ENCODE results near the gene CDHR2. TPM values are rescaled to one million over a fixed set of nuclear protein-coding genes. Genes with fewer than 3 reads are reported as not detected.

CDHR2 gene
- total RNA-seq, 6 experiments from 2014 or later = not detected

DNA sequence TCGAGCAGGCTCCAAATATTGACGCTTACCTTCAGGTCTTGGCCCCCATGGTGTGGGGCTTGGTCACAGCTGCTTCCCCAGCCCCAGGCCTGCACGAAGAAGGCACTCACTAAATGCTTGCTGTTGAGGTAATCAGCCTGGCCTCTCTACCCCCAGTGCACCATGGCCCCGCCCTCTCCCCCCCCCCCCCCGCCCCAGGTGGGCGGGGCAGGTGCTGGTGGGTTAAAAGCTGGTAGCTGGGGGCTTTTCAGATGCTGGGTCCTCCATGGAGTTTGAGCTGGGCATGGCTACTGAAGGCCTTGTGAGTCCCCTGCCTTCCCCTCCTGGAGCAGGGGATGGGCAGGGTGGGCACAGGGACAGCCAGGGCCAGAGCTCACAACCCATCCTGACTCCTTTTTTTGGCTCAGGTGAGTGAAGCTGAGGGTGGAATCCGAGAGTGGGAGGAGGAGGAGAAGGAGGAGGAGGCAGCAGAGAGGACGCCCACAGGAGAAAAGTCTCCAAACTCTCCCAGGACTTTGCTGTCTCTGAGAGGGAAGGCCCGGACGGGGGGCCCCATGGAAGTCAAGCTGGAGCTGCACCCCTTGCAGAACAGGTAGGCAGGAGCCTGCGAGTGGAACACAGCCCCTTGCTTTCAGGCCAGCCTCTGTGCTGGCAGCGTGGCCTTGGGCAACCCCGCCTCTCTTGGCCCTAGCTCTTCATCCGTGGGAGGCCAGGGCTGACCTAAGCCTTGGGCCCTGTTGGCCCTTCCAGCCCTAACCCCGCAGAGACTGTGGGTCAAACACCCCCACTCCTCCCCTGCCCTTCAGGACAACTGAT lies 93.7 kb downstream of the CDHR2 start:
- TF ChIP-seq, protein P1, sequence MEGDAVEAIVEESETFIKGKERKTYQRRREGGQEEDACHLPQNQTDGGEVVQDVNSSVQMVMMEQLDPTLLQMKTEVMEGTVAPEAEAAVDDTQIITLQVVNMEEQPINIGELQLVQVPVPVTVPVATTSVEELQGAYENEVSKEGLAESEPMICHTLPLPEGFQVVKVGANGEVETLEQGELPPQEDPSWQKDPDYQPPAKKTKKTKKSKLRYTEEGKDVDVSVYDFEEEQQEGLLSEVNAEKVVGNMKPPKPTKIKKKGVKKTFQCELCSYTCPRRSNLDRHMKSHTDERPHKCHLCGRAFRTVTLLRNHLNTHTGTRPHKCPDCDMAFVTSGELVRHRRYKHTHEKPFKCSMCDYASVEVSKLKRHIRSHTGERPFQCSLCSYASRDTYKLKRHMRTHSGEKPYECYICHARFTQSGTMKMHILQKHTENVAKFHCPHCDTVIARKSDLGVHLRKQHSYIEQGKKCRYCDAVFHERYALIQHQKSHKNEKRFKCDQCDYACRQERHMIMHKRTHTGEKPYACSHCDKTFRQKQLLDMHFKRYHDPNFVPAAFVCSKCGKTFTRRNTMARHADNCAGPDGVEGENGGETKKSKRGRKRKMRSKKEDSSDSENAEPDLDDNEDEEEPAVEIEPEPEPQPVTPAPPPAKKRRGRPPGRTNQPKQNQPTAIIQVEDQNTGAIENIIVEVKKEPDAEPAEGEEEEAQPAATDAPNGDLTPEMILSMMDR (IDR thresholded peaks at IDR 0.05) = no peak
- DNase-seq = no peak
- Mint-ChIP-seq H3K4me3 (no peak overlapping the region), H3K9me3 (no peaks in the 10 kb centered on the region), H3K4me1 (ENCODE audit: low read depth) (peaks cover 13% of the 10 kb centered on the region), H3K36me3 (ENCODE audit: low read depth) (no peaks in the 10 kb centered on the region), H3K27me3 (ENCODE audit: insufficient read depth) (peaks cover 17% of the 10 kb centered on the region), H3K27ac (no peak overlapping the region)

DNA sequence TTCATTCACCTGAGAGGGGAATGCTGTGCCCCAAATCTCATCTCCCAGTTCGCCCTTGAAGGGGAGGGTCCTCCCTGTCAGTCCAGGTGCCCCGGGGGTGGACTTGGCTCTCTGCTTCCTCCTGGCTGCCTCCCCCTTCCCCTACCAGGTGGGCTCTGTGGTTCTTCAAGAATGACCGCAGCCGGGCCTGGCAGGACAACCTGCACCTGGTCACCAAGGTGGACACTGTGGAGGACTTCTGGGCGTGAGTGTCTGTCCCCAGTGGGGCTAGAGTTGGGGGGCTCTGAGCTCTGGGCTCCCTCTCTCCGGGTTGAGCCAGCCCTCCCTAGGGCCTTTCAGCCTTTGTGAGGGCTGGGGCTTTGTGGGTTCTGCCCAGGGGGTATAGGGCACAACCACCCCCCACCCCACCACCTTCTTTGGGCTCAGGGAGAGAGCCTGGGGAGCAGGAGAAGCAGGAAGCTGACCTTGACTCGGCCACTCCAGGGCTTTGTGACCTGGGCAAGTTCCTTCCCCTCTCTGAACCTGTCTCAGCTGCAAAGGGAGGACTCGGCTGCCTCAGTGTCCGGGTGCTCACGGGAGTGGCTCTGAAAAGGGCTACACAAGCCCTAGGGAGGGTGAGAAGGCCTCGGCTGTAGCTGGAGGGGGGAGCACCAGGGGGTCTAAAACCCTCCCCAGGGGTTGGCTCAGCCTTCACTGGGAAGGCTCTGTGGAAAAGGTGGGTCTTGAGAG lies 94.5 kb downstream of the CDHR2 start:
- DNase-seq = no peak
- Mint-ChIP-seq H3K4me3 (no peak overlapping the region), H3K4me1 (ENCODE audit: low read depth) (peaks cover 18% of the 10 kb centered on the region), H3K27ac (no peak overlapping the region), H3K9me3 (no peaks in the 10 kb centered on the region), H3K36me3 (ENCODE audit: low read depth) (no peaks in the 10 kb centered on the region), H3K27me3 (ENCODE audit: insufficient read depth) (peaks cover 11% of the 10 kb centered on the region)
- TF ChIP-seq, protein P1 (IDR thresholded peaks at IDR 0.05) = no peak

DNA sequence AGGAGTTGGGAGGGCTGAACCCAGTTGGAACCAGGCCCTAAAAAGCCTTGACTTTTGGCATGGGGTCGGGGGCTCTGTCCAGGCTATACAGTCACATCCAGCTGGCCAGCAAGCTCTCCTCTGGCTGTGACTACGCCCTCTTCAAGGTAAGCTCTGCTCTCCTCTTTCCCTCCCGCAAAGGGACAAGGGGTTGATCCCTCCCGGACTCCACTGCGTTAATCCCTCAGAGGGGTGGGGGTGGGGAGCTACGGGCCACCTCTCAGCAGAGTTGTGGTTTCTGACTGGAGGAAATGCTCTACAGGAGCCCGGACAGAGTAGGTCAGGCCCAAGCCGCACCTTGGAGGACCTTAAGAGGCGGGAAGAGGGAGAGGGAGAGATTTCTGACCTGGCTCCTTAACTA lies 95.2 kb downstream of the CDHR2 start:
- Mint-ChIP-seq H3K27me3 (ENCODE audit: insufficient read depth) (peaks cover 4% of the 10 kb centered on the region), H3K9me3 (no peaks in the 10 kb centered on the region), H3K36me3 (ENCODE audit: low read depth) (no peaks in the 10 kb centered on the region), H3K27ac (no peak overlapping the region), H3K4me3 (no peak overlapping the region), H3K4me1 (ENCODE audit: low read depth) (peaks cover 24% of the 10 kb centered on the region)
- TF ChIP-seq, protein P1 (IDR thresholded peaks at IDR 0.05) = no peak
- no peak for DNase-seq

DNA sequence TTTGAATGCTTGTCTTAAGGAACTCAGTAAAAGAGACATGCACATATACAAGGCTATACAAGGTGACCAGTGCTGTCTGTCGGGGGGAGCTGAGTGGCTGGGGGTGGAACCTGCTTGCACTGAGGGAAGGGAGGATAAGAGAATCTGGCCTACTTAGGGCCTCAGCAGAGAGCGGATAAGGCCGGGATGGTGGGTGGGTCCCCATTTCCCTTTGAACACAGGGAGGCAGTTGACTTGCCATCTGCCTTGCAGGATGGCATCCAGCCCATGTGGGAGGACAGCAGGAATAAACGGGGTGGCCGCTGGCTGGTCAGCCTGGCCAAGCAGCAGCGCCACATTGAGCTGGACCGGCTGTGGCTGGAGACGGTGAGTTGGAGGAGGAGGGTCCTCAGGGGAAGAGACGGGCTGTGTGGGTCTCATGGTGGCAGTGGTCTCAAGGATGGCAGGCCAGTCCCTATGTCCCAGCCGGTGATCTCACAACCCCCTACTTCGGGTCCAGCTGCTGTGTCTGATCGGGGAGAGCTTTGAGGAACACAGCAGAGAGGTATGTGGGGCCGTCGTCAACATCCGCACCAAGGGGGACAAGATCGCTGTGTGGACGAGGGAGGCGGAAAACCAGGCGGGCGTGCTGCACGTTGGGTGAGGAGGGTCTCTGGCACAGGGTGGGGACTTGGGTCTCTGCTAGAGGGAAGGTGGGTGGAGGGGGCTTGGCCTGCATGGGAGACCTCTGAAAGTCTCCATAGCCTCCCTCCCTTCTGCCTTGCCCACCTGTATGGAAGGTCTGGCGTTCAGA lies 95.9 kb downstream of the CDHR2 start:
- peaks cover 24% of the 10 kb centered on the region for H3K4me1 Mint-ChIP-seq (ENCODE audit: low read depth)
- TF ChIP-seq, protein P1 (IDR thresholded peaks at IDR 0.05) = no peak
- H3K36me3 Mint-ChIP-seq (ENCODE audit: low read depth) = no peaks in the 10 kb centered on the region
- H3K27me3 Mint-ChIP-seq (ENCODE audit: insufficient read depth) = peaks cover 4% of the 10 kb centered on the region
- H3K4me3 Mint-ChIP-seq = no peak overlapping the region
- H3K27ac Mint-ChIP-seq = no peak overlapping the region
- H3K9me3 Mint-ChIP-seq = no peaks in the 10 kb centered on the region
- no peak for DNase-seq

Small RNA genes within 50 kb of the gene (microRNA-seq; reads per million reads assigned to microRNA genes)
- gene MIR4281 = not detected

Other genes starting within 250 kb of the CDHR2 start
- gene KIAA1191, start 187.6 kb upstream of the CDHR2 start, total RNA-seq (2021; fragmentation: NEBNext Ultra II Directional; extraction: Animal tissue kit (Norgen Biotek cat#: 25700)) = 100 to 1,000 TPM in 3 of 6 experiments, 10 to 100 TPM in 3; 82.4 to 111 (median 95.6) TPM
- gene ARL10, start 183.9 kb upstream of the CDHR2 start, total RNA-seq (2021; fragmentation: NEBNext Ultra II Directional; extraction: Animal tissue kit (Norgen Biotek cat#: 25700)) = 1 to 10 TPM; 6.6 to 8.9 (median 8.0) TPM
- gene NOP16, start 160.7 kb upstream of the CDHR2 start, total RNA-seq (2021; fragmentation: NEBNext Ultra II Directional; extraction: Animal tissue kit (Norgen Biotek cat#: 25700)) = 10 to 100 TPM; 27.8 to 48.7 (median 33.2) TPM
- 100 to 1,000 TPM in 4 of 6 experiments, 10 to 100 TPM in 2; 90.4 to 109 (median 105) TPM for gene HIGD2A, start 160.6 kb upstream of the CDHR2 start, total RNA-seq (2021; fragmentation: NEBNext Ultra II Directional; extraction: Animal tissue kit (Norgen Biotek cat#: 25700))
- 100 to 1,000 TPM; 178 to 226 (median 202) TPM for gene CLTB, start 132.8 kb upstream of the CDHR2 start, total RNA-seq (2021; fragmentation: NEBNext Ultra II Directional; extraction: Animal tissue kit (Norgen Biotek cat#: 25700))
- gene FAF2, start 101.0 kb upstream of the CDHR2 start, total RNA-seq (2021; fragmentation: NEBNext Ultra II Directional; extraction: Animal tissue kit (Norgen Biotek cat#: 25700)) = 10 to 100 TPM; 43.4 to 53.1 (median 49.3) TPM
- gene RNF44, start 11.9 kb upstream of the CDHR2 start, total RNA-seq (2021; fragmentation: NEBNext Ultra II Directional; extraction: Animal tissue kit (Norgen Biotek cat#: 25700)) = 10 to 100 TPM; 10.6 to 13.4 (median 11.3) TPM
- 1 to 10 TPM; 2.3 to 5.4 (median 2.6) TPM for gene GPRIN1, start 60.8 kb downstream of the CDHR2 start, total RNA-seq (2021; fragmentation: NEBNext Ultra II Directional; extraction: Animal tissue kit (Norgen Biotek cat#: 25700))
- not detected for gene SNCB, start 81.2 kb downstream of the CDHR2 start, total RNA-seq (2021; fragmentation: NEBNext Ultra II Directional; extraction: Animal tissue kit (Norgen Biotek cat#: 25700))
- not detected for gene EIF4E1B, start 81.3 kb downstream of the CDHR2 start, total RNA-seq (2021; fragmentation: NEBNext Ultra II Directional; extraction: Animal tissue kit (Norgen Biotek cat#: 25700))
- gene TSPAN17, start 98.1 kb downstream of the CDHR2 start, total RNA-seq (2021; fragmentation: NEBNext Ultra II Directional; extraction: Animal tissue kit (Norgen Biotek cat#: 25700)) = 10 to 100 TPM; 51.4 to 64.9 (median 57.6) TPM